CD4-positive, alpha-beta memory T cell (primary cell): ENCODE measurements around the gene DNLZ. TPM values are rescaled to one million over a fixed set of nuclear protein-coding genes. Genes with fewer than 3 reads are reported as not detected.

Experiments used
- CTCF ChIA-PET: fragments of 350-600 bp; sonication (Branson Sonifier 250); formaldehyde crosslinking; loops from one replicate; lab custom pipeline; 2021; ENCODE audit warnings: inconsistent platforms; ENCODE audit not compliant: partially characterized antibody; lab: Charles Lee
- POLR2A ChIA-PET: fragments of 350-600 bp; sonication (Branson Sonifier 250); formaldehyde crosslinking; loops from one replicate; lab custom pipeline; 2021; ENCODE audit not compliant: partially characterized antibody; lab: Charles Lee
- DNase-seq, 5 donors: peaks; one replicate each; pipeline versions ENCODE4 v3.0.0 to v3.0.0-alpha.2; 2020 to 2022; ENCODE audit warnings: mixed read lengths in 1 of 5
- H3K27ac ChIP-seq: one replicate; pipeline ENCODE4 v1.7.0; 2013; ENCODE audit warnings: low read depth, low read length
- H3K27me3 ChIP-seq: 2 replicates; pipeline ENCODE4 v1.7.0; 2013; ENCODE audit warnings: mild to moderate bottlenecking, low read length, moderate library complexity; ENCODE audit not compliant: insufficient read depth
- H3K36me3 ChIP-seq: 2 replicates; pipeline ENCODE4 v1.7.0; 2013; ENCODE audit warnings: mild to moderate bottlenecking, low read length, moderate library complexity; ENCODE audit not compliant: insufficient read depth
- H3K4me1 ChIP-seq: 2 replicates; pipeline ENCODE4 v1.7.0; 2013; ENCODE audit warnings: mild to moderate bottlenecking, low read length, moderate library complexity; ENCODE audit not compliant: insufficient read depth
- H3K4me3 ChIP-seq, 2 donors: one replicate each; pipeline ENCODE4 v1.7.0; 2013; ENCODE audit warnings: low read length in 2 of 2, mild to moderate bottlenecking in 1 of 2
- H3K9me3 ChIP-seq, 2 donors: one replicate each; pipeline ENCODE4 v1.7.0; 2013; ENCODE audit warnings: low read length in 2 of 2, control low read depth in 1 of 2; ENCODE audit not compliant: control insufficient read depth in 1 of 2
- H3K27ac Mint-ChIP-seq, 7 donors: one replicate each; pipeline ENCODE4 v1.8.0; 2020 to 2021; ENCODE audit warnings: mixed read lengths in 7 of 7, mild to moderate bottlenecking in 6 of 7, inconsistent platforms in 3 of 7, moderate library complexity in 3 of 7
- H3K27me3 Mint-ChIP-seq, 2 donors: one replicate each; pipeline ENCODE4 v1.8.0; 2020 to 2021; ENCODE audit warnings: mixed read lengths in 2 of 2
- H3K36me3 Mint-ChIP-seq, 2 donors: one replicate each; pipeline ENCODE4 v1.8.0; 2020 to 2021; ENCODE audit warnings: mixed read lengths in 2 of 2, inconsistent platforms in 1 of 2, mild to moderate bottlenecking in 1 of 2
- H3K4me1 Mint-ChIP-seq, 4 donors: one replicate each; pipeline ENCODE4 v1.8.0; 2020 to 2021; ENCODE audit warnings: mixed read lengths in 4 of 4, mild to moderate bottlenecking in 1 of 4
- H3K4me3 Mint-ChIP-seq, 8 donors: one replicate each; pipeline ENCODE4 v1.8.0; 2020 to 2021; ENCODE audit warnings: mixed read lengths in 8 of 8, mild to moderate bottlenecking in 7 of 8, moderate library complexity in 6 of 8, inconsistent platforms in 3 of 8
- H3K9me3 Mint-ChIP-seq, 8 donors: one replicate each; pipeline ENCODE4 v1.8.0; 2020 to 2021; ENCODE audit warnings: mixed read lengths in 8 of 8, mild to moderate bottlenecking in 5 of 8, inconsistent platforms in 3 of 8, moderate library complexity in 1 of 8
- intact Hi-C: fragments of 100-400 bp; cut with micrococcal nuclease; formaldehyde crosslinking; loops from one replicate; pipeline ENCODE4 v1.15.1; 2023
- polyA plus RNA-seq, 2 donors: library from polyadenylated mRNA; unstranded; fragments of 300-500 nt; fragmentation: Illumina TruSeq; gene quantifications; one replicate each; pipeline ENCODE4 v1.2.3, GENCODE V29; 2021
- total RNA-seq, 2 experiments: library from RNA; stranded (reverse); gene quantifications; one replicate each; pipeline ENCODE4 v1.2.3, GENCODE V29; 2021

The DNLZ gene
- total and polyA plus RNA-seq, 4 experiments from 2014 or later: 26.0 to 86.1 (median 51.8) TPM

DNA sequence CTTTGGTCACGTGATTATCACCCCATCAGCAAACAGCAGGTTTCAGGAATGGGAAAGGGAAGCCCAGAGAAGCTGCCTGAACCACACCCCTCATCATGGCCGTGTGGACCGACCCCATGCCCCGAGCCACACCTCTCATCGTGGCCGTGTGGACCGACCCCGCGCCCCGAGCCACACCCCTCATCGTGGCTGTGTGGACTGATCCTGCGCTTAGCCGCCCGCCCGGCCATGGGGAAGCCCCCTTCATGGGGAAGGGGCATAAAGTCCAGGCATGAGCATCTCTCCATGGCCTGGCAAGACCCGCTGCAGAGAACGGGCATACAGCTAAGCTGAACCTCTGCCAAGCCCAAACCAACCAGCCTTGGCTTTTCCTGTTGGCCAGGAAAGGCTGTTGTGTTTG lies 30.0 kb upstream of the DNLZ start:
- ChIA-PET CTCF (interaction anchor here (0.9 kb wide), 1 partner anchor 31 kb away, joined by 3 read pairs; no protein-coding TSS in a partner anchor), POLR2A (interaction anchor here (1.4 kb wide), 1 partner anchor 10 kb away, joined by 3 read pairs; no protein-coding TSS in a partner anchor)
- Histone ChIP-seq H3K27ac (no peak overlapping the region), H3K27me3 (no peaks in the 10 kb centered on the region), H3K4me3 (no peak overlapping the region), H3K4me1 (peaks cover 5% of the 10 kb centered on the region), H3K36me3 (peaks cover 45% of the 10 kb centered on the region), H3K9me3 (no peaks in the 10 kb centered on the region)
- no peaks in the 10 kb centered on the region for H3K9me3 Mint-ChIP-seq
- no peak for DNase-seq
- H3K27me3 Mint-ChIP-seq: no peaks in the 10 kb centered on the region
- intact Hi-C loops: no loop called here
- H3K4me1 Mint-ChIP-seq: peaks cover 0 to 6% (median 4%) of the 10 kb centered on the region in 4 donors
- H3K36me3 Mint-ChIP-seq: peaks cover 35 to 40% of the 10 kb centered on the region in 2 donors
- no peak overlapping the region for H3K4me3 Mint-ChIP-seq
- no peak overlapping the region for H3K27ac Mint-ChIP-seq

DNA sequence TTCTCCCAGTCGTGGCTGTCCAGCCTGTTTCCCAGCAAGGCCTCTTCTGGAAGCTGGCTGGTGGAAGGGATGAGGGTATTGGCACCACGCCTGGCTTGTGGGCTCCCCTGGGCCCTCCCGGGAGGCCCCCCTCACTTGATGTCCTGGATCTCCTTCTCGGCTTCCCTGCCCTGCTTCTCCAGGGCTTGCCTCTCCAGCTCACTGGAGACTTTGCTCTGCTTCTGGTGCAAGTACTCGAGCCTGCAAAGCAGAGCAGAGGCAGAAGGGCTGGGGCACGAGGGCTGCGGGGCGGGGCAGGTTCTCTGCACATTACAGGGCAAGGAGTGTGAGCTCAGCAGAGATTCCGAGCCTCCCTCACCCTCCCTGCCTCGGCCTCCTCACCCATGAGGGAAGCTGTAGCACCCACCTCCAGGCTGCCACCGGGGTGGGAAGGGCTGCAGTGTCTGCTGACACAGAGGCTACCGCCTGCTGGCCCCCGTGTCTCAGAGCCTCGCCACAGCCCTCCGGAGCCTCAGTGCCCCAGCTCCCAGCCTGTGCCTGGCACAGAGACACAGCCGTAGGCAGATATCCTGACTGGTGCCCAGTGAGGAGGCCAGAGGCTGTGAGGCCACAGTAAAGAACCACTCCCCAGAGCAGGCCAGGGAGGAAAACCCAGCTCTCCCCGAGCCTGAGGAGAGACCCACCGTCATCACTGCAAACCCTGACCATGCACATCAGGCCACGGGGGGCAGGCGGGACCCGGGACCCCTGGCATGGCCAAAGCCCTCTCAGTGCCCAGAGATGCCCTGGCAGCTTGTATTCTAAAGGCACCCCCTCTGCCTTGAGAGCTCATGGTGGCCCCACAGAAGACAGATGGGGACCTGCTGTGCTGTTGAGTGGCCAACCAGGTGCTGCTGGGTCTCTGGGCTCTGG lies 29.2 kb upstream of the DNLZ start:
- no peaks in the 10 kb centered on the region for H3K9me3 Mint-ChIP-seq
- no peak overlapping the region for H3K4me3 Mint-ChIP-seq
- no peaks in the 10 kb centered on the region for H3K27me3 Mint-ChIP-seq
- Histone ChIP-seq H3K27me3 (no peaks in the 10 kb centered on the region), H3K36me3 (peaks cover 50% of the 10 kb centered on the region), H3K27ac (no peak overlapping the region), H3K4me1 (no peaks in the 10 kb centered on the region), H3K9me3 (no peaks in the 10 kb centered on the region), H3K4me3 (no peak overlapping the region)
- ChIA-PET POLR2A (interaction anchor here (1.4 kb wide), 1 partner anchor 11 kb away, joined by 3 read pairs; no protein-coding TSS in a partner anchor), CTCF (interaction anchor here (0.9 kb wide), 1 partner anchor 30 kb away, joined by 3 read pairs; no protein-coding TSS in a partner anchor)
- H3K4me1 Mint-ChIP-seq: peaks cover 0 to 6% (median 0%) of the 10 kb centered on the region in 4 donors
- intact Hi-C loops: no loop called here
- H3K36me3 Mint-ChIP-seq: peaks cover 39% of the 10 kb centered on the region in 2 donors
- no peak overlapping the region for H3K27ac Mint-ChIP-seq
- DNase-seq: peak in 1 of 5 donors; percentile 28

DNA sequence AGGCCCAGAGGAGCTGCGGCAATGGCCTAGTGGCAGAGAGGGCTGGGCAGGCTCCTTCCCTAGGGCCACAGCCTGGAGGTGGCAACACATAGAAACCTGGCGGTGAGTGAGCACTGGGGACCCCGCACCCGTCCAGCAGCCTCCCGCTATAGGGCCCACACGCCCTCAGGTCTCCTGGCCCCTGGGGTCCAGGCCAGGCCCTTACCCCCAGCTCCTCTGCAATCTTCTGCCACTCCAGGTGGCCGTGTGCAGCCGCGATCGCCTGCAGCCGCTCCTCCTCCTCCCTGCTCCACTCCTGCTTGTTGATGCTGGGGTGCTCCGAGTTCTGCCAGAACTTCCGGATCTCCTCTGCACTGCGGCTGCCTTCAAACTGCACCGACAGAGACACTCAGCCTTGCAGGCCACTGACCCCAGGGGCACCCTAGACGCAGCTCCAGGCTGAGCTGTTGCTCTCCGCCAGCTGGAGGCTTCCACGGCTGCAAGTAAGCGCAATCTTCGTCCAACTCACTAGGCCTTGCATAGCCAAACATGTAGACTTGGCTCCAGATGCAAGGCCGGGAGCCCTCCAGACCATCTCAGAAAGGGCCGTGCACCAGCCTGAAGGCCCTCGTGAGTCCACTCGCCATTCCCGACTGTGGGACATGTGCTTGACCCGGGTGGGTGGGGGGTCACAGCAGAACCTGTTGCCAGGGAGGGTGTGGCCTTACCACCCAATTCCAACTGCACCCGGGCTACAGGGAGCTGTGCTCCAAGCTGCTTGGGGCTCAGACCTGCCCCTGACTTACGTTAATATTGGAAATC lies 28.4 kb upstream of the DNLZ start:
- peak in 1 of 5 donors; percentile 34 for DNase-seq
- Histone ChIP-seq H3K9me3 (no peaks in the 10 kb centered on the region), H3K4me1 (no peaks in the 10 kb centered on the region), H3K27ac (no peak overlapping the region), H3K4me3 (no peak overlapping the region), H3K27me3 (no peaks in the 10 kb centered on the region), H3K36me3 (peaks cover 46% of the 10 kb centered on the region)
- Mint-ChIP-seq H3K27me3 (no peaks in the 10 kb centered on the region), H3K4me3 (peak overlapping the region in 1 of 8 donors; percentile 41), H3K36me3 (peaks cover 43 to 44% of the 10 kb centered on the region in 2 donors), H3K4me1 (peaks cover 0 to 6% (median 0%) of the 10 kb centered on the region in 4 donors), H3K9me3 (no peaks in the 10 kb centered on the region), H3K27ac (no peak overlapping the region)
- intact Hi-C loops: no loop called here
- ChIA-PET CTCF (no interaction called here), POLR2A (no interaction called here)

DNA sequence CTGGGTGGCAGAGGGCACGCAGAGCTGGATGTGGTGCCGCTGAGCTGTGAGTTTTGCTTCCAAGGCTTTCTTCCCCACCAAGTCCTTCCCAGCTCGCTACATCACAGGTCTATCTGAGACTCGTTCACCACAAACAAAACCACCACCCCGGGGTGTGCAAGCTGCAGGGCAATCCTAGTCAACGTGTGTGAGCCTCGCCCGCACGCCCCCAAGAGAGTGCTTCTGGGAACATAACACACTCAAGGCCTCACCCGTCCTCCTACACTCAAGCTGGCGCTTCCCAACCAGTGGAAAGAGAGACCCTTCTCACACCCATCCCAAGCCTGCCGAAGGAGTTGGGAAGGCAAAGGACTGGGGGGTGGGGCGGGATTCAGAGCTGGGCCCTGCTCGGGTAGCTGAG lies 25.9 kb upstream of the DNLZ start:
- Histone ChIP-seq H3K27ac (no peak overlapping the region), H3K4me3 (no peak overlapping the region), H3K9me3 (no peaks in the 10 kb centered on the region), H3K4me1 (peaks cover 18% of the 10 kb centered on the region), H3K27me3 (no peaks in the 10 kb centered on the region), H3K36me3 (peaks cover 21% of the 10 kb centered on the region)
- CTCF ChIA-PET: interaction anchor here (1.2 kb wide), 1 partner anchor 13 kb away, joined by 3 read pairs; no protein-coding TSS in a partner anchor
- H3K9me3 Mint-ChIP-seq: no peaks in the 10 kb centered on the region
- peak in 1 of 5 donors; percentile 15 for DNase-seq
- no peak overlapping the region for H3K27ac Mint-ChIP-seq
- intact Hi-C loops: no loop called here
- peaks cover 44 to 56% of the 10 kb centered on the region in 2 donors for H3K36me3 Mint-ChIP-seq
- POLR2A ChIA-PET: interaction anchor here (1.0 kb wide), 1 partner anchor 10 kb away, joined by 3 read pairs; no protein-coding TSS in a partner anchor
- H3K4me3 Mint-ChIP-seq: no peak overlapping the region
- H3K27me3 Mint-ChIP-seq: no peaks in the 10 kb centered on the region
- H3K4me1 Mint-ChIP-seq: peaks cover 0 to 21% (median 15%) of the 10 kb centered on the region in 4 donors

DNA sequence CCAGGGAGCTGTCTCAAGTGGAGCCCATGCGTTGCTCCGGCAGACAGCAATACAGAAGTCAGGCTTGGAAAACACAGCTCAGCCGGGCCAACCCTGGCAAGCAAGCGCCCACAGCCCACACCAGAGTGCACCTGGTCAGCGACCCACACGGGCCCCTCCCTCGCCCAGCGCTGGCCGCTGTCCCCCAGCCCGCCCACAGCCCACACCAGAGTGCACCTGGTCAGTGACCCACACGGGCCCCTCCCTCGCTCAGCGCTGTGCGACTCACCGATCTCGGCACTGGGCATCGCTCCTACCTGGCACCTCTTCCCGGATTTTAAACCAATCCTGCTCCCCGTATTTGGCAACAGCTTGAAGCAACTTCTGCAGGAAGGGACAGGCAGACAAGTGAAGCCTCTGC lies 23.7 kb upstream of the DNLZ start:
- no peak overlapping the region for H3K4me3 Mint-ChIP-seq
- DNase-seq: peak in 1 of 5 donors; percentile 37
- Histone ChIP-seq H3K27ac (no peak overlapping the region), H3K4me3 (no peak overlapping the region), H3K27me3 (no peaks in the 10 kb centered on the region), H3K4me1 (peaks cover 22% of the 10 kb centered on the region), H3K9me3 (no peaks in the 10 kb centered on the region), H3K36me3 (peaks cover 23% of the 10 kb centered on the region)
- H3K9me3 Mint-ChIP-seq: no peaks in the 10 kb centered on the region
- ChIA-PET CTCF (interaction anchor here (1.6 kb wide), 1 partner anchor 13 kb away, joined by 4 read pairs; no protein-coding TSS in a partner anchor), POLR2A (interaction anchor here (1.4 kb wide), 1 partner anchor 16 kb away, joined by 3 read pairs; no protein-coding TSS in a partner anchor)
- peaks cover 0 to 27% (median 15%) of the 10 kb centered on the region in 4 donors for H3K4me1 Mint-ChIP-seq
- H3K27me3 Mint-ChIP-seq: no peaks in the 10 kb centered on the region
- peaks cover 38 to 67% of the 10 kb centered on the region in 2 donors for H3K36me3 Mint-ChIP-seq
- intact Hi-C loops: no loop called here
- H3K27ac Mint-ChIP-seq: peak overlapping the region in 1 of 7 donors; percentile 8

DNA sequence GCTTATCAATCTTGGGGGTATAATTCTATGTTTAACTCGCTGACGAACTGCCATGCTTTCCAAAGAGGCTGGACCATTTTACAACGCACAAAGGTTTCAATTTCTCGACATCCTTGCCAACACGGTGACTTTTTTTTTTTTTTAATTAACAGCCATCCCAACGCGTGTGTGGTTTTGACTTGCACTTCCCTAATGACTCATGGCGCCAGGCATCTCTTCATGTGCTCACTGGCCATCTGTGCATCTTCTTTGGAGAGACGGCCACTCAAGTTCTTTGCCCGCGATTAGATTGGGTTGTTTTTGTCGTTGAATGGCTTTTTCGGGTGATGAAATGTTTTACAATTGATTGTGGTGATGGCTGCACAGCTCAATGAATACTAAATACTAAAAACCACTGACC lies 22.5 kb upstream of the DNLZ start:
- H3K9me3 ChIP-seq: no peaks in the 10 kb centered on the region
- ChIA-PET POLR2A (interaction anchor here (1.4 to 2.0 kb wide), 2 partner anchors 18 to 22 kb away, joined by 3 to 11 read pairs; partner anchors contain the start of gene DNLZ), CTCF (no interaction called here)
- Mint-ChIP-seq H3K27me3 (no peaks in the 10 kb centered on the region), H3K36me3 (peaks cover 30 to 57% of the 10 kb centered on the region in 2 donors), H3K4me3 (peak overlapping the region in 5 of 8 donors; percentile 0 to 47 (median 19)), H3K4me1 (peaks cover 0 to 27% (median 14%) of the 10 kb centered on the region in 4 donors), H3K27ac (no peak overlapping the region), H3K9me3 (no peaks in the 10 kb centered on the region)
- intact Hi-C loops: no loop called here
- no peaks in the 10 kb centered on the region for H3K27me3 ChIP-seq
- H3K4me1 ChIP-seq: peaks cover 22% of the 10 kb centered on the region
- H3K36me3 ChIP-seq: peaks cover 17% of the 10 kb centered on the region
- H3K4me3 ChIP-seq: no peak overlapping the region
- DNase-seq: no peak
- no peak overlapping the region for H3K27ac ChIP-seq
